Measurements from ENCODE around the gene MYO7A. TPM values are rescaled to one million over a fixed set of nuclear protein-coding genes. Genes with fewer than 3 reads are reported as not detected.

Gene MYO7A
- total and polyA plus RNA-seq, 8 donors: 1.4 to 29.2 (median 3.3) TPM

DNA sequence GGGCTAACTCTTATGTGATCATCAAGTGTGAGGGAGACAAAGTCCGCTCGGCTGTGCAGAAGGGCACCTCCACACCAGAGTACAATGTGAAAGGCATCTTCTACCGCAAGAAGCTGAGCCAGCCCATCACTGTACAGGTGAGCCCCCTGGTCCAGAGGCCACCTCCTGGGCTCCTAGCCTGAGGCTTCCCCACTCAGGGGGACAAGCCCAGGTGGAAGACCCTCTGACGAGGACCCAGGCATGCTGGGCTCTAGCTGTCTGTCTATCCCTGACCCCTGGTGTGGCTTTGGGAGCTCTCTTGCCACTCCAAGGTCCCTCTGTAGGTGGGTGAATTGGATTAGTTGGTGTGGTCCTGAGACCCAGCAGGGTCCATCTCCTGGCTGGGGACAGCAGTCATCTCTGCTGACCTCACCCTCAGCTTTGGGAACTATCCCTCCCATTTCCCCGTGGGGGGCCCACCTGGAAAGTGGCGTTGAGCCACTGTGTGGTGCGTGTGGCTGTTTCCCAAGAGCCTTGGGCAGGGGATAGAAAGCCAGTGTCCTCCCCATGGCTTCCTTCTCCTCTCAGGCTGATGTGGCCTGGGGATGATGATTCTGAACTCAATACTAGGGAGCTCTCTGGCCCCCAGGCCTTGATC lies 5.4 kb upstream of the MYO7A start:
- Histone ChIP-seq H3K36me3 (peaks cover 37 to 80% (median 70%) of the 10 kb centered on the region in 4 donors), H3K4me1 (peaks cover 10 to 14% (median 12%) of the 10 kb centered on the region in 4 donors), H3K9me3 (no peaks in the 10 kb centered on the region), H3K27me3 (peaks cover 0 to 8% (median 0%) of the 10 kb centered on the region in 3 donors), H3K27ac (no peak overlapping the region), H3K4me3 (no peak overlapping the region)
- TF ChIP-seq, protein P1, sequence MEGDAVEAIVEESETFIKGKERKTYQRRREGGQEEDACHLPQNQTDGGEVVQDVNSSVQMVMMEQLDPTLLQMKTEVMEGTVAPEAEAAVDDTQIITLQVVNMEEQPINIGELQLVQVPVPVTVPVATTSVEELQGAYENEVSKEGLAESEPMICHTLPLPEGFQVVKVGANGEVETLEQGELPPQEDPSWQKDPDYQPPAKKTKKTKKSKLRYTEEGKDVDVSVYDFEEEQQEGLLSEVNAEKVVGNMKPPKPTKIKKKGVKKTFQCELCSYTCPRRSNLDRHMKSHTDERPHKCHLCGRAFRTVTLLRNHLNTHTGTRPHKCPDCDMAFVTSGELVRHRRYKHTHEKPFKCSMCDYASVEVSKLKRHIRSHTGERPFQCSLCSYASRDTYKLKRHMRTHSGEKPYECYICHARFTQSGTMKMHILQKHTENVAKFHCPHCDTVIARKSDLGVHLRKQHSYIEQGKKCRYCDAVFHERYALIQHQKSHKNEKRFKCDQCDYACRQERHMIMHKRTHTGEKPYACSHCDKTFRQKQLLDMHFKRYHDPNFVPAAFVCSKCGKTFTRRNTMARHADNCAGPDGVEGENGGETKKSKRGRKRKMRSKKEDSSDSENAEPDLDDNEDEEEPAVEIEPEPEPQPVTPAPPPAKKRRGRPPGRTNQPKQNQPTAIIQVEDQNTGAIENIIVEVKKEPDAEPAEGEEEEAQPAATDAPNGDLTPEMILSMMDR (IDR thresholded peaks at IDR 0.05): no peak
- TF ChIP-seq EP300 (IDR thresholded peaks at IDR 0.05) (no peak), POLR2A (IDR thresholded peaks at IDR 0.05) (no peak), POLR2AphosphoS5 (IDR thresholded peaks at IDR 0.05) (no peak)
- intact Hi-C loops (cut with DNase I; ENCODE audit: low total_unique reads): loop anchor here (10.0 kb wide), 1 partner anchor 432 kb away; no protein-coding TSS in a partner anchor
- no peak for DNase-seq
- 82 to 93% (median 89%) methylated on average over 7 of the region's 7 CpGs for WGBS, 5 donors

DNA sequence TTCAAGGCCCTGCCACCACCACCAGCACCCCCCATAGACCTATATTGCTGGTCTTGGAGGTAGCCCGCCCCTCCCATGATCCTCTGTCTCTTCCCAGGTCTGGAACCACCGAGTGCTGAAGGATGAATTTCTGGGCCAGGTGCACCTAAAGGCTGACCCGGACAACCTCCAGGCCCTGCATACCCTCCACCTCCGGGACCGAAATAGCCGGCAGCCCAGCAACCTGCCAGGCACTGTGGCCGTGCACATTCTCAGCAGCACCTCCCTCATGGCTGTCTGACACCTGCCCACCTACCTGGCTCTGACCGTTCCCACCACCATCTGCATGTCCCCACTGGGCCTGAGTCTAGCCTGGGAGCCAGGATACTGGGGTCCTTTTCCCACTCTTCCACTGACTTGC lies 4.5 kb upstream of the MYO7A start:
- H3K27me3 ChIP-seq: peaks cover 0 to 13% (median 0%) of the 10 kb centered on the region in 3 donors
- H3K4me3 ChIP-seq: no peak overlapping the region
- H3K36me3 ChIP-seq: peaks cover 37 to 71% (median 61%) of the 10 kb centered on the region in 4 donors
- DNase-seq: no peak
- TF ChIP-seq, protein P1 (IDR thresholded peaks at IDR 0.05): no peak
- TF ChIP-seq POLR2AphosphoS5 (IDR thresholded peaks at IDR 0.05): no peak
- no peak for TF ChIP-seq EP300 (IDR thresholded peaks at IDR 0.05)
- TF ChIP-seq POLR2A (IDR thresholded peaks at IDR 0.05): no peak
- intact Hi-C loops (cut with DNase I; ENCODE audit: low total_unique reads): loop anchor here (10.0 kb wide), 1 partner anchor 431 kb away; no protein-coding TSS in a partner anchor
- H3K4me1 ChIP-seq: peaks cover 19 to 23% (median 20%) of the 10 kb centered on the region in 4 donors
- 87 to 91% (median 90%) methylated on average over 8 of the region's 8 CpGs for WGBS, 5 donors
- no peaks in the 10 kb centered on the region for H3K9me3 ChIP-seq
- H3K27ac ChIP-seq: no peak overlapping the region

DNA sequence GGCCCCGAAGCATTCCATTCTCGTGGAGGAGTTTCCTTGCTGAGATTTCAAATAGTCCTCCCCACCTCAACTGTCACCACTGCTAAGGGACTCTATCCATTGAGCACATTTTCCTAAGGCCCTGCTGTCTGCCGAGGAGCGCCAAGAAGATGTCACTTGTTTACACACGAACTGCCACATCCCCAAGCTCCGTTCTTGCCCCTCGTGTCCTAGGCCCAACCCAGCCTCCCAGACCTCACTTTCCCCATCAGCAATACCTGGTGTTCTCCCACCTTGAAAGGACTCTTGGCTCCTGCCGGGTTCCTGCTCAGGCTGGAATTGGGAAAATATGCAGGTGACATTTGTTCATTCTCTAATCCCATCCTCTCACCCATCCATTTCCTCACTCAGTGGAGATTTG lies 4.0 kb upstream of the MYO7A start:
- TF ChIP-seq POLR2A (IDR thresholded peaks at IDR 0.05) (no peak), EP300 (IDR thresholded peaks at IDR 0.05) (no peak), POLR2AphosphoS5 (IDR thresholded peaks at IDR 0.05) (no peak)
- TF ChIP-seq, protein P1 (IDR thresholded peaks at IDR 0.05): no peak
- no peak for DNase-seq
- Histone ChIP-seq H3K4me1 (peaks cover 19 to 24% (median 20%) of the 10 kb centered on the region in 4 donors), H3K9me3 (no peaks in the 10 kb centered on the region), H3K4me3 (no peak overlapping the region), H3K27ac (no peak overlapping the region), H3K36me3 (peaks cover 37 to 67% (median 56%) of the 10 kb centered on the region in 4 donors), H3K27me3 (peaks cover 0 to 13% (median 0%) of the 10 kb centered on the region in 3 donors)
- WGBS, 5 donors: 82 to 86% (median 84%) methylated on average over 8 of the region's 8 CpGs
- intact Hi-C loops (cut with DNase I; ENCODE audit: low total_unique reads): loop anchor here (10.0 kb wide), 1 partner anchor 431 kb away; no protein-coding TSS in a partner anchor

DNA sequence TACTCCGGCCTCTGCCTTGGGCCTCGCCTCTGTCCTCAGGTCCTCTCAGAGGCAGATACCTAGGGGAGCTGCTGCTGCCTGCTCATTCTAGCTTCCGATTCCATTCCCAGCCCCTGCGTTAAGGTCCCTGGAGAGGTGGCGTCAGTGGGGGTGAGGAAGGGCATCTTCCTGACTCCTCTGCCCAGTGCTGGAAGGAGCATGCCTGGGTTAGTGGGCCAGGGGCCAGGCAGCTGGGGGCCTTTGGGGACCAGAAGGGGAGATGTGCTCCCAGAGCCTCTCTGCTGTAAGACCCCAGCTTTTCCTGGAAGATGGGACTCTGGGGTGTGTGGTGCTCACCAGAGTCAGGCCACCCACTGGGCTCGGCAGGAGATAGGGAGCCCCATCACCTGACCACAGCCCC lies 3.6 kb upstream of the MYO7A start:
- no peaks in the 10 kb centered on the region for H3K9me3 ChIP-seq
- intact Hi-C loops (cut with DNase I; ENCODE audit: low total_unique reads): loop anchor here (10.0 kb wide), 1 partner anchor 430 kb away; no protein-coding TSS in a partner anchor
- no peak for DNase-seq
- no peak overlapping the region for H3K27ac ChIP-seq
- H3K4me3 ChIP-seq: no peak overlapping the region
- no peak for TF ChIP-seq EP300 (IDR thresholded peaks at IDR 0.05)
- TF ChIP-seq POLR2AphosphoS5 (IDR thresholded peaks at IDR 0.05): no peak
- TF ChIP-seq, protein P1 (IDR thresholded peaks at IDR 0.05): no peak
- peaks cover 0 to 13% (median 0%) of the 10 kb centered on the region in 3 donors for H3K27me3 ChIP-seq
- peaks cover 34 to 62% (median 52%) of the 10 kb centered on the region in 4 donors for H3K36me3 ChIP-seq
- WGBS, 5 donors: 91 to 98% (median 92%) methylated on average over 6 of the region's 6 CpGs
- H3K4me1 ChIP-seq: peaks cover 19 to 24% (median 20%) of the 10 kb centered on the region in 4 donors
